PC-9 (cell line): Measurements from ENCODE around the gene MYO10.

ENCODE experiments used
- CTCF ChIP-seq: fragments of 200-600 bp; sonication (generic); conservative IDR thresholded peaks from 2 replicates; pipeline ENCODE4 v1.6.1; 2017; ENCODE audit warnings: mixed run types, antibody characterized with exemption, mild to moderate bottlenecking, moderate library complexity
- EZH2 ChIP-seq: fragments of 200-600 bp; sonication (generic); IDR thresholded peaks from 2 replicates; pipeline ENCODE4 v1.8.0; 2017; ENCODE audit warnings: antibody characterized with exemption, low read depth

GRCh38 chr5:16757146-16757545 lies 178.9 kb downstream of the MYO10 start:
- TF ChIP-seq EZH2 (no peak), CTCF (no peak)
